OCI-LY3 (cell line): ENCODE measurements around the gene TRIM8.

Experiments used
- H2AFZ ChIP-seq: fragments of 200-600, 300-600 bp; shearing (Covaris generic); 2 replicates; pipeline ENCODE4 v1.6.0; 2014; ENCODE audit warnings: antibody characterized with exemption, low read depth, low read length
- H3K27ac ChIP-seq: fragments of 200-600, 300-600 bp; sonication (generic); 2 replicates; pipeline ENCODE4 v1.5.1; 2014; ENCODE audit warnings: mild to moderate bottlenecking, low read length, moderate library complexity, mixed read lengths
- H3K27me3 ChIP-seq: fragments of 200-600, 300-600 bp; sonication (generic); 2 replicates; pipeline ENCODE4 v1.6.1; 2014; ENCODE audit warnings: low read depth, low read length, mixed read lengths
- H3K36me3 ChIP-seq: fragments of 200-600, 300-600 bp; sonication (generic); replicated peaks from 2 replicates; pipeline ENCODE3; 2014; ENCODE audit warnings: low read depth, low read length, mixed read lengths
- H3K4me1 ChIP-seq: fragments of 300-600, 200-600 bp; sonication (generic); 2 replicates; pipeline ENCODE4 v1.6.1; 2014; ENCODE audit warnings: low read length, mixed read lengths
- H3K4me2 ChIP-seq: fragments of 200-600, 300-600 bp; sonication (generic); 2 replicates; pipeline ENCODE4 v1.6.1; 2014; ENCODE audit warnings: low read length, mixed read lengths
- H3K4me3 ChIP-seq: fragments of 300-600, 200-600 bp; sonication (generic); 2 replicates; pipeline ENCODE4 v1.5.1; 2014; ENCODE audit warnings: antibody characterized with exemption, mild to moderate bottlenecking, low read length, moderate library complexity
- H3K79me2 ChIP-seq: fragments of 300-600, 200-600 bp; shearing (Covaris generic); 2 replicates; pipeline ENCODE4 v1.6.1; 2014; ENCODE audit warnings: mild to moderate bottlenecking, low read length, mixed read lengths
- H3K9ac ChIP-seq: fragments of 300-600, 200-600 bp; shearing (Covaris generic); 2 replicates; pipeline ENCODE4 v1.6.0; 2014; ENCODE audit warnings: mild to moderate bottlenecking, low read length, moderate library complexity
- H3K9me3 ChIP-seq: fragments of 200-600, 300-600 bp; shearing (Covaris generic); 2 replicates; pipeline ENCODE4 v1.6.1; 2014; ENCODE audit warnings: low read length, mixed read lengths; ENCODE audit not compliant: insufficient read depth
- H4K20me1 ChIP-seq: fragments of 200-600, 300-600 bp; sonication (generic); 2 replicates; pipeline ENCODE4 v1.6.1; 2016; ENCODE audit warnings: low read length, mixed read lengths; ENCODE audit not compliant: insufficient read depth
- CTCF ChIP-seq: fragments of 200-600, 300-600 bp; sonication (generic); IDR thresholded peaks from 2 replicates; pipeline ENCODE4 v1.5.1; 2014; ENCODE audit warnings: antibody characterized with exemption, low read length, low read depth
- EZH2phosphoT487 ChIP-seq: fragments of 200-600 bp; shearing (Covaris generic); IDR thresholded peaks from 2 replicates; pipeline ENCODE4 v1.6.1; 2018; ENCODE audit warnings: antibody characterized with exemption, mixed run types, low read depth

The TRIM8 gene

GRCh38 chr10:102673236-102673818, 29.0 kb downstream of the TRIM8 start:
- no peak overlapping the region for H3K4me3 ChIP-seq
- no peaks in the 10 kb centered on the region for H4K20me1 ChIP-seq
- H3K27ac ChIP-seq: no peak overlapping the region
- no peaks in the 10 kb centered on the region for H3K79me2 ChIP-seq
- no peak overlapping the region for H2AFZ ChIP-seq
- no peak overlapping the region for H3K4me2 ChIP-seq
- peaks cover 9% of the 10 kb centered on the region for H3K4me1 ChIP-seq
- no peak overlapping the region for H3K9ac ChIP-seq
- no peaks in the 10 kb centered on the region for H3K36me3 ChIP-seq
- TF ChIP-seq CTCF (no peak), EZH2phosphoT487 (no peak)
- no peaks in the 10 kb centered on the region for H3K9me3 ChIP-seq
- H3K27me3 ChIP-seq: no peaks in the 10 kb centered on the region

GRCh38 chr10:102673819-102674511, 29.7 kb downstream of the TRIM8 start:
- Histone ChIP-seq H3K4me3 (no peak overlapping the region), H4K20me1 (no peaks in the 10 kb centered on the region), H3K4me1 (peaks cover 9% of the 10 kb centered on the region), H3K4me2 (no peak overlapping the region), H3K27ac (no peak overlapping the region), H3K27me3 (no peaks in the 10 kb centered on the region), H2AFZ (no peak overlapping the region), H3K9me3 (no peaks in the 10 kb centered on the region), H3K9ac (no peak overlapping the region), H3K79me2 (no peaks in the 10 kb centered on the region), H3K36me3 (no peaks in the 10 kb centered on the region)
- no peak for TF ChIP-seq CTCF
- no peak for TF ChIP-seq EZH2phosphoT487

DNA sequence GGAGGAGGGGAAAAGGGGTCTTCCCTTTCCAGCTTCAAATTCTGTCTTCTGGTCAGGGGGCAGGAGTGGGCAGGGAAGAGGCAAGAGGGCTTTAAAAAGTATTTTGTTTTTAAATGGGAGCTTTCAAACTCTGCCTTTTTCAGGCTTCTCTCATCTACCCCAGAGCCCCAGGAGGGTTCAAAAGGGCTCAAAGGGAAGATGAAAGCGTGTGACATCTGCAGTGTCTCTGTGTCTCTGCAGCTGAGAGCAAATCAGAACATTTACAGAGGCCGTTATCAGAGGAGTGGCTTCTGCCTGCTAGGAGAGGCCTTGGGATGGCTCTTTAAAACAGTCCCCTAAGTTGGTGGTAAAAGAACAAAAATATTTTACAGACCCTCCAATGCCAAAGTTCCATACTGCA, 30.3 kb downstream of the TRIM8 start:
- H4K20me1 ChIP-seq: no peaks in the 10 kb centered on the region
- no peak overlapping the region for H3K4me3 ChIP-seq
- H3K79me2 ChIP-seq: no peaks in the 10 kb centered on the region
- H3K36me3 ChIP-seq: no peaks in the 10 kb centered on the region
- no peaks in the 10 kb centered on the region for H3K9me3 ChIP-seq
- no peak overlapping the region for H3K9ac ChIP-seq
- TF ChIP-seq CTCF: no peak
- no peak for TF ChIP-seq EZH2phosphoT487
- no peak overlapping the region for H2AFZ ChIP-seq
- H3K4me1 ChIP-seq: peaks cover 9% of the 10 kb centered on the region
- no peak overlapping the region for H3K27ac ChIP-seq
- H3K27me3 ChIP-seq: no peaks in the 10 kb centered on the region
- H3K4me2 ChIP-seq: no peak overlapping the region

DNA sequence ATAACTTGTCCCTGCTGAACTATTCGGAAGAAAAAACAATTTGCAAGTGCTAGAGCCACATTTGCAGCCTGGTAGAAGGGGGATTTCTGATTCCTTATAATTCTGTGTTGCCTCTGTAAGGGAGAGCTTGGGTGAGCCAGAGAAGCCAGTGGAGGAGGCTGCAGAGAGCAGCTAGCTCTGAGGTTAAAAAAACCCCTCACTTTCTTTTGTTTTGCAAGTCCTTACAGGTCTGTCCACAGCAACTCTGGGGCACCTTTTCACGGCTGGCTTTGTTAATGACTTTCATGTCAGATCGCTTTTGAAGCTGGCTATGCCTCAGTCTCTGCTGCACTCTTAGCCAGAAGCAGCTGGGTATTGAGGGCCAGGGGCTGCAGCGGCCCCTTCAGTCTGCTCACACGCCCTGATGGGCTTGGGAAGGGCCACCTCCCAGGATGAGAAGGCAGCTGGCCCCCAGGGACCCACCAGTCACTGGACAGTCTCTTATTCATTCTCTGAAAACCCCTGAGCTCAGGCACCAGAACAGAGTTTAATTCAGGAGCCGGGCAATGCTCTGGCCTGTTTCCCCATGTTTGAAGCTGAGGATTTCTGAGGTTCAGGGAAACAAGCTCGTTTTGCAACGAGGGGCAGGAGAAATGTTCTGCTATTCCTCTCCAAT, 30.9 kb downstream of the TRIM8 start:
- TF ChIP-seq CTCF: no peak
- TF ChIP-seq EZH2phosphoT487: no peak
- peaks cover 9% of the 10 kb centered on the region for H3K4me1 ChIP-seq

More for the DNA sequence above, 30.9 kb downstream of the TRIM8 start:
- Histone ChIP-seq H4K20me1 (no peaks in the 10 kb centered on the region), H3K27me3 (no peaks in the 10 kb centered on the region), H3K79me2 (no peaks in the 10 kb centered on the region), H3K36me3 (no peaks in the 10 kb centered on the region), H2AFZ (no peak overlapping the region), H3K9me3 (no peaks in the 10 kb centered on the region), H3K27ac (no peak overlapping the region), H3K4me2 (no peak overlapping the region), H3K4me3 (no peak overlapping the region), H3K9ac (no peak overlapping the region)
